H1 (cell line): ENCODE results near the gene TUBGCP6. TPM values are rescaled to one million over a fixed set of nuclear protein-coding genes. Genes with fewer than 3 reads are reported as not detected.

Experiments used
- CBX5 ChIP-seq: fragments of 300-800, 300-1000 bp; sonication (generic); IDR thresholded peaks from 2 replicates; pipeline ENCODE4 v1.7.1; 2016; ENCODE audit warnings: antibody characterized with exemption, low read length, low read depth
- CEBPB ChIP-seq: IDR thresholded peaks from 2 replicates; pipeline ENCODE4 v1.6.1; 2012; ENCODE audit warnings: low read depth, low read length
- KDM5A ChIP-seq: fragments of 200-600 bp; IDR thresholded peaks from 2 replicates; pipeline ENCODE4 v1.7.1; 2012; ENCODE audit warnings: mild to moderate bottlenecking, low read length, inconsistent platforms, mixed read lengths
- RAD21 ChIP-seq, 2 experiments: IDR thresholded peaks in 1 of 2; conservative IDR thresholded peaks in 1 of 2; 2 replicates each; pipeline ENCODE4 v1.6.1; 2011; ENCODE audit warnings: low read depth in 2 of 2, low read length in 2 of 2, improper control_type of control experiment in 1 of 2, inconsistent platforms in 1 of 2, mild to moderate bottlenecking in 1 of 2, moderate library complexity in 1 of 2
- TAF7 ChIP-seq: optimal IDR thresholded peaks from 2 replicates; pipeline ENCODE3; 2011; ENCODE audit warnings: low read depth, mild to moderate bottlenecking, inconsistent platforms, low read length, moderate library complexity, borderline replicate concordance
- polyA plus RNA-seq, 7 experiments: library from polyadenylated mRNA; depleted of rRNA in 3 of 7; stranded (reverse) in 5 of 7; unstranded in 2 of 7; fragments of >200 nt in 5 of 7; fragments of 200-250 nt in 2 of 7; gene quantifications; 1 replicate in 5 of 7; 2 replicates in 1 of 7; 4 replicates in 1 of 7; pipeline versions ENCODE4 v1.2.1 to v1.2.3, GENCODE V29; 2011 to 2013; ENCODE audit warnings: missing spikeins in 2 of 7, mixed read lengths in 2 of 7
- total RNA-seq: library from RNA; stranded (reverse); fragmentation: NEBNext Ultra II Directional; extraction: Animal tissue kit (Norgen Biotek cat#: 25700); gene quantifications from 2 replicates; pipeline ENCODE4 v1.2.1, GENCODE V29; 2021
- TF ChIP-seq, protein P1 (sequence below): fragments of 300-600 bp; sonication (generic); IDR thresholded peaks from 2 replicates; pipeline ENCODE4 v1.7.1; 2012; ENCODE audit warnings: low read length, moderate library complexity, mild to moderate bottlenecking, inconsistent platforms; ENCODE audit not compliant: insufficient replicate concordance
- TF ChIP-seq, protein P2 (sequence below): IDR thresholded peaks from 2 replicates; pipeline ENCODE4 v1.6.1; 2012; ENCODE audit warnings: inconsistent platforms
- TF ChIP-seq, protein P3 (sequence below): IDR thresholded peaks from 2 replicates; pipeline ENCODE4 v1.6.1; 2012; ENCODE audit warnings: inconsistent platforms

Gene TUBGCP6
- total and polyA plus RNA-seq, 2 of the 8 experiments (the other 6 are each of a cell fraction or from before 2014, with no cell fraction given) = 24.2 to 24.7 TPM

DNA sequence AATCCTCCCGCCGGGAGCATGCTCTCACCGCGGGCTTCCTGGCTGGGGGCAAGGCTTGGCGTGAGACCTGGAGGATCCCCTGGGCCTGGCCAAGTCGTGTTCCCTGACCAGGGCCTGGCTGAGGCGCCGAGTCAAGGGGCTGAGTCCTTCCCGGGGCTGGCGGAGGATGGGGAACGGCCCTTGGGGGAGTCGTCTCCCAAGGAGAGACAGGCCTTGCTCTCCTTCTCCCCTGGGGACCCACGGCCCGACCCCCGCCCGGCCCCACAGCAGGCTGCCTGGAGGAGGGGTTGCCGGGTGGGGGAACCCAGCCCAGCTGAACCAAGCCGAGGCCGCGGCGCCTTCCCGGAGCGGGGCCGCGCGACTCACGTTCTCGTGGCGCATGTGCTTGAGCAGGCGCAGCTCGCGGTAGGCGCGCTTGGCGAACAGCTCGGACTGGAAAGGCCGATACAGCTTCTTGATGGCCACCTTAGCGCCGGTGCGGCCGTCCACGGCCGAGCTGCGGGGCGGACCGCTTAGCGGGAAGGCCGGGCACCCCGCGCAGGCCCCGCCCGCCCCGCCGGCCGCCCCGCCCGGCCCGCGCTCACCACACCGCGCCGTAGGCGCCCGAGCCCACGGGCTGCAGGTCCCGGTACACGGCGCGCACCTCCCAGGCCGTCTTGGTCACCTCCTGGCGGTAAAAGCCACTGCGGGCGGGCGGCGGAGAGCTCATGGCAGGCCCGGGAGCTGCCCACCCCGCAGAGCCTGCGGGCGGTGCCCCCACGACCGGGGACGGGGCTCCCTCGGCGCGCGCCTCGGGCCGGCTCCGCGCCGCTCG lies 16.2 kb upstream of the TUBGCP6 start (continued):
- TF ChIP-seq, protein P1, sequence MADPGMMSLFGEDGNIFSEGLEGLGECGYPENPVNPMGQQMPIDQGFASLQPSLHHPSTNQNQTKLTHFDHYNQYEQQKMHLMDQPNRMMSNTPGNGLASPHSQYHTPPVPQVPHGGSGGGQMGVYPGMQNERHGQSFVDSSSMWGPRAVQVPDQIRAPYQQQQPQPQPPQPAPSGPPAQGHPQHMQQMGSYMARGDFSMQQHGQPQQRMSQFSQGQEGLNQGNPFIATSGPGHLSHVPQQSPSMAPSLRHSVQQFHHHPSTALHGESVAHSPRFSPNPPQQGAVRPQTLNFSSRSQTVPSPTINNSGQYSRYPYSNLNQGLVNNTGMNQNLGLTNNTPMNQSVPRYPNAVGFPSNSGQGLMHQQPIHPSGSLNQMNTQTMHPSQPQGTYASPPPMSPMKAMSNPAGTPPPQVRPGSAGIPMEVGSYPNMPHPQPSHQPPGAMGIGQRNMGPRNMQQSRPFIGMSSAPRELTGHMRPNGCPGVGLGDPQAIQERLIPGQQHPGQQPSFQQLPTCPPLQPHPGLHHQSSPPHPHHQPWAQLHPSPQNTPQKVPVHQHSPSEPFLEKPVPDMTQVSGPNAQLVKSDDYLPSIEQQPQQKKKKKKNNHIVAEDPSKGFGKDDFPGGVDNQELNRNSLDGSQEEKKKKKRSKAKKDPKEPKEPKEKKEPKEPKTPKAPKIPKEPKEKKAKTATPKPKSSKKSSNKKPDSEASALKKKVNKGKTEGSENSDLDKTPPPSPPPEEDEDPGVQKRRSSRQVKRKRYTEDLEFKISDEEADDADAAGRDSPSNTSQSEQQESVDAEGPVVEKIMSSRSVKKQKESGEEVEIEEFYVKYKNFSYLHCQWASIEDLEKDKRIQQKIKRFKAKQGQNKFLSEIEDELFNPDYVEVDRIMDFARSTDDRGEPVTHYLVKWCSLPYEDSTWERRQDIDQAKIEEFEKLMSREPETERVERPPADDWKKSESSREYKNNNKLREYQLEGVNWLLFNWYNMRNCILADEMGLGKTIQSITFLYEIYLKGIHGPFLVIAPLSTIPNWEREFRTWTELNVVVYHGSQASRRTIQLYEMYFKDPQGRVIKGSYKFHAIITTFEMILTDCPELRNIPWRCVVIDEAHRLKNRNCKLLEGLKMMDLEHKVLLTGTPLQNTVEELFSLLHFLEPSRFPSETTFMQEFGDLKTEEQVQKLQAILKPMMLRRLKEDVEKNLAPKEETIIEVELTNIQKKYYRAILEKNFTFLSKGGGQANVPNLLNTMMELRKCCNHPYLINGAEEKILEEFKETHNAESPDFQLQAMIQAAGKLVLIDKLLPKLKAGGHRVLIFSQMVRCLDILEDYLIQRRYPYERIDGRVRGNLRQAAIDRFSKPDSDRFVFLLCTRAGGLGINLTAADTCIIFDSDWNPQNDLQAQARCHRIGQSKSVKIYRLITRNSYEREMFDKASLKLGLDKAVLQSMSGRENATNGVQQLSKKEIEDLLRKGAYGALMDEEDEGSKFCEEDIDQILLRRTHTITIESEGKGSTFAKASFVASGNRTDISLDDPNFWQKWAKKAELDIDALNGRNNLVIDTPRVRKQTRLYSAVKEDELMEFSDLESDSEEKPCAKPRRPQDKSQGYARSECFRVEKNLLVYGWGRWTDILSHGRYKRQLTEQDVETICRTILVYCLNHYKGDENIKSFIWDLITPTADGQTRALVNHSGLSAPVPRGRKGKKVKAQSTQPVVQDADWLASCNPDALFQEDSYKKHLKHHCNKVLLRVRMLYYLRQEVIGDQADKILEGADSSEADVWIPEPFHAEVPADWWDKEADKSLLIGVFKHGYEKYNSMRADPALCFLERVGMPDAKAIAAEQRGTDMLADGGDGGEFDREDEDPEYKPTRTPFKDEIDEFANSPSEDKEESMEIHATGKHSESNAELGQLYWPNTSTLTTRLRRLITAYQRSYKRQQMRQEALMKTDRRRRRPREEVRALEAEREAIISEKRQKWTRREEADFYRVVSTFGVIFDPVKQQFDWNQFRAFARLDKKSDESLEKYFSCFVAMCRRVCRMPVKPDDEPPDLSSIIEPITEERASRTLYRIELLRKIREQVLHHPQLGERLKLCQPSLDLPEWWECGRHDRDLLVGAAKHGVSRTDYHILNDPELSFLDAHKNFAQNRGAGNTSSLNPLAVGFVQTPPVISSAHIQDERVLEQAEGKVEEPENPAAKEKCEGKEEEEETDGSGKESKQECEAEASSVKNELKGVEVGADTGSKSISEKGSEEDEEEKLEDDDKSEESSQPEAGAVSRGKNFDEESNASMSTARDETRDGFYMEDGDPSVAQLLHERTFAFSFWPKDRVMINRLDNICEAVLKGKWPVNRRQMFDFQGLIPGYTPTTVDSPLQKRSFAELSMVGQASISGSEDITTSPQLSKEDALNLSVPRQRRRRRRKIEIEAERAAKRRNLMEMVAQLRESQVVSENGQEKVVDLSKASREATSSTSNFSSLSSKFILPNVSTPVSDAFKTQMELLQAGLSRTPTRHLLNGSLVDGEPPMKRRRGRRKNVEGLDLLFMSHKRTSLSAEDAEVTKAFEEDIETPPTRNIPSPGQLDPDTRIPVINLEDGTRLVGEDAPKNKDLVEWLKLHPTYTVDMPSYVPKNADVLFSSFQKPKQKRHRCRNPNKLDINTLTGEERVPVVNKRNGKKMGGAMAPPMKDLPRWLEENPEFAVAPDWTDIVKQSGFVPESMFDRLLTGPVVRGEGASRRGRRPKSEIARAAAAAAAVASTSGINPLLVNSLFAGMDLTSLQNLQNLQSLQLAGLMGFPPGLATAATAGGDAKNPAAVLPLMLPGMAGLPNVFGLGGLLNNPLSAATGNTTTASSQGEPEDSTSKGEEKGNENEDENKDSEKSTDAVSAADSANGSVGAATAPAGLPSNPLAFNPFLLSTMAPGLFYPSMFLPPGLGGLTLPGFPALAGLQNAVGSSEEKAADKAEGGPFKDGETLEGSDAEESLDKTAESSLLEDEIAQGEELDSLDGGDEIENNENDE = no peak
- TF ChIP-seq CBX5 (no peak), TAF7 (no peak), CEBPB (no peak), RAD21 (IDR thresholded peaks at IDR 0.05 in 1 of 2, conservative IDR thresholded peaks at IDR 0.05 in 1 of 2; ENCODE audit: low read depth in 2 of 2, low read length in 2 of 2) (no peak), KDM5A (no peak)
- TF ChIP-seq, protein P2, sequence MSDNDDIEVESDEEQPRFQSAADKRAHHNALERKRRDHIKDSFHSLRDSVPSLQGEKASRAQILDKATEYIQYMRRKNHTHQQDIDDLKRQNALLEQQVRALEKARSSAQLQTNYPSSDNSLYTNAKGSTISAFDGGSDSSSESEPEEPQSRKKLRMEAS = peak; percentile 89
- TF ChIP-seq, protein P3, sequence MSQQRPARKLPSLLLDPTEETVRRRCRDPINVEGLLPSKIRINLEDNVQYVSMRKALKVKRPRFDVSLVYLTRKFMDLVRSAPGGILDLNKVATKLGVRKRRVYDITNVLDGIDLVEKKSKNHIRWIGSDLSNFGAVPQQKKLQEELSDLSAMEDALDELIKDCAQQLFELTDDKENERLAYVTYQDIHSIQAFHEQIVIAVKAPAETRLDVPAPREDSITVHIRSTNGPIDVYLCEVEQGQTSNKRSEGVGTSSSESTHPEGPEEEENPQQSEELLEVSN = peak; percentile 75
